ENCODE data around the gene INPP5B. TPM values are rescaled to one million over a fixed set of nuclear protein-coding genes. Genes with fewer than 3 reads are reported as not detected.

Gene INPP5B
- total RNA-seq, 5 donors from 2014 or later (not counting 1 experiment from before 2014, with no cell fraction given), result 27.9 to 35.8 (median 30.9) TPM

DNA sequence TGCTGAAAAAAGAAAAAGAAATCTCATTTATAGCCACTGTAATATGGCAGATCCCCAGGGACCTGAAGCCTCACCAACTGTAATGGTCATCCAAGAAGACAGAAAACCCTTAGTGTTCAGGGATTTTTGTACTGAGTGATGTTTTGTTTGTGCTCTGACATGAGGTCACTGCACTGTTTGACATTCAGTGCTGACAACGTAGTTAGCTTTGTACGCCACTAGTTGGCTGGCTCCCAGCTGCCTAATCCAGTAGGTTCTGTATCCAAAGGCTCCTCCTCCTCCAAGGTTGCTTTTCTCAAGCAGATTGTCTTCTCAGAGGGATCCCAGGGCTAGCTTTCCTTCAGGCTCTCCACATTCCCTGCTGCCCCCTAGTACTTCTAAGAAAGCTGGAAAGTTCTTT, 129.4 kb downstream of the INPP5B start:
- Mint-ChIP-seq H3K9me3 (no peaks in the 10 kb centered on the region), H3K36me3 (peaks cover 46% of the 10 kb centered on the region), H3K27ac (no peak overlapping the region), H3K4me3 (no peak overlapping the region), H3K27me3 (no peaks in the 10 kb centered on the region), H3K4me1 (peaks cover 0 to 3% (median 0%) of the 10 kb centered on the region in 3 donors)
- no peak for ATAC-seq (replicated peaks in 1 of 4)
- Histone ChIP-seq H3K27me3 (replicated peaks in 1 of 2; ENCODE audit: control insufficient read depth in 2 of 2, extremely low read depth in 1 of 2, insufficient read depth in 2 of 2, low read length in 1 of 2) (no peaks in the 10 kb centered on the region), H3K36me3 (ENCODE audit: control insufficient read depth in 2 of 2, extremely low read depth in 1 of 2, insufficient read depth in 1 of 2, low read length in 1 of 2) (peaks cover 18 to 59% of the 10 kb centered on the region in 2 donors), H3K27ac (ENCODE audit: low read length) (no peak overlapping the region), H3K4me1 (ENCODE audit: control insufficient read depth in 1 of 2, extremely low read depth in 1 of 2, insufficient read depth in 2 of 2, low read length in 2 of 2) (no peaks in the 10 kb centered on the region), H3K4me3 (ENCODE audit: control insufficient read depth in 1 of 2, extremely low read depth in 1 of 2, low read length in 1 of 2) (no peak overlapping the region), H3K9me3 (no peaks in the 10 kb centered on the region)
- WGBS (ENCODE audit: insufficient coverage), result 93% methylated on average over 2 of the region's 2 CpGs
- ChIA-PET CTCF (no interaction called here), POLR2A (no interaction called here)
- no peak for DNase-seq

DNA sequence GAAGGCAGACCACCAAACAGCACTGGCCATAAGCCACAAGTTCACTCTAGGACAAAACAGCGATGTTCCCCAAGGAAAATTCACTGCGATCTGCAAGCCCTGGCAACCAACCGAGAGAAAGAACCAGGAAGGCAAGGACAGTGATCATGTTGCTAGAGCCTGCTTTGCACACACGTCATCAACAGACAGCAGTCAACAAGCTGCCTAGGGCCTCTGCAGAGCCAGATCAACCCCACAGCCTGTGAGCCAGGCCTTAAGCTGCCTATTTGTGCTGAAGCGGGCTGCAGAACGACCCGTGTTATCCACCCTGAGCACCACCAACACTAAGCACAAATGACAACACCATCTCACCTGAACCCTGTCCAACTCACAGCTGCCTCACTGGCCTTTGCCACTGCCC, 132.6 kb downstream of the INPP5B start:
- Histone ChIP-seq H3K4me1 (ENCODE audit: control insufficient read depth in 1 of 2, extremely low read depth in 1 of 2, insufficient read depth in 2 of 2, low read length in 2 of 2) (peaks cover 0 to 4% of the 10 kb centered on the region in 2 experiments), H3K27me3 (replicated peaks in 1 of 2; ENCODE audit: control insufficient read depth in 2 of 2, extremely low read depth in 1 of 2, insufficient read depth in 2 of 2, low read length in 1 of 2) (no peaks in the 10 kb centered on the region), H3K36me3 (ENCODE audit: control insufficient read depth in 2 of 2, extremely low read depth in 1 of 2, insufficient read depth in 1 of 2, low read length in 1 of 2) (peaks cover 10 to 40% of the 10 kb centered on the region in 2 donors), H3K9me3 (no peaks in the 10 kb centered on the region), H3K4me3 (ENCODE audit: control insufficient read depth in 1 of 2, extremely low read depth in 1 of 2, low read length in 1 of 2) (no peak overlapping the region), H3K27ac (ENCODE audit: low read length) (no peak overlapping the region)
- ChIA-PET POLR2A (interaction anchor here (0.6 kb wide), 2 partner anchors 9 to 10 kb away, joined by 3 read pairs; no protein-coding TSS in a partner anchor), CTCF (interaction anchor here in 1 of 2 donors (0.6 kb wide), 1 partner anchor 44 kb away, joined by 4 read pairs; the partner anchor contains the start of gene MTF1)
- Mint-ChIP-seq H3K4me1 (peaks cover 9 to 15% (median 13%) of the 10 kb centered on the region in 3 donors), H3K4me3 (no peak overlapping the region), H3K36me3 (peaks cover 24% of the 10 kb centered on the region), H3K27me3 (no peaks in the 10 kb centered on the region), H3K9me3 (no peaks in the 10 kb centered on the region), H3K27ac (no peak overlapping the region)
- DNase-seq (no peak), ATAC-seq (replicated peaks in 1 of 4) (no peak)
- 98% methylated on average over 7 of the region's 7 CpGs for WGBS (ENCODE audit: insufficient coverage)

DNA sequence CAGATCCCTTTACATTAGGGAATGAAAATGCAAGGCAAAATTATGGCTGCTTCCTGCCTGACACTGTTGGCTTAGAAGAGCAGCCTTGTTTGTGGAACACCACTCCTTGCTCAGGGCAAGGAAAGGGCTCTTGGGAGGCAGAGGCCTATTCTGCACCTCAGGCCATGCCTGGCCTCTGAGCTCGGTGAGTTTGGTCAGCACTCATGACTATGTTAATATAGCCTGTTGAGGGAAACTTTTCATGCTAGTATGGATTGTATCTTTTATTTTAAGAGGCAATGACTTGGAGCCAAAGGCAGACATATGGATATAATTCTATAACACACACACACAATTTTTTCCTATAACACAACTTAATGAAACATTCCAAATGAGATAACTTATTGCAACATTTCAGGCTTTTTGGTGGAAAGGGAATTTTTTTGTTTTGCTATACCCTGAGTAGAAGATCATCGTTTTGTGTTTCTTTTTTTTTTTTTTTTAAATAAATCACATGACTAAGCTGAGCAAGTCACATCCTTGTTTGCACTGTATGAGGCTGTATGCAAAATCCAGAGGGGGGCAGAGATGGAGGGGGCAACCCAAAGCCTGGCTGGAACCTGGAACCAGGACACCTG, 133.2 kb downstream of the INPP5B start:
- ATAC-seq (replicated peaks in 1 of 4) (no peak), DNase-seq (no peak)
- Histone ChIP-seq H3K27ac (ENCODE audit: low read length) (no peak overlapping the region), H3K9me3 (no peaks in the 10 kb centered on the region), H3K4me3 (ENCODE audit: control insufficient read depth in 1 of 2, extremely low read depth in 1 of 2, low read length in 1 of 2) (no peak overlapping the region), H3K36me3 (ENCODE audit: control insufficient read depth in 2 of 2, extremely low read depth in 1 of 2, insufficient read depth in 1 of 2, low read length in 1 of 2) (peaks cover 5 to 38% of the 10 kb centered on the region in 2 donors), H3K4me1 (ENCODE audit: control insufficient read depth in 1 of 2, extremely low read depth in 1 of 2, insufficient read depth in 2 of 2, low read length in 2 of 2) (peaks cover 0 to 10% of the 10 kb centered on the region in 2 experiments), H3K27me3 (replicated peaks in 1 of 2; ENCODE audit: control insufficient read depth in 2 of 2, extremely low read depth in 1 of 2, insufficient read depth in 2 of 2, low read length in 1 of 2) (no peaks in the 10 kb centered on the region)
- Mint-ChIP-seq H3K4me3 (no peak overlapping the region), H3K4me1 (peaks cover 15 to 21% (median 20%) of the 10 kb centered on the region in 3 donors), H3K36me3 (peaks cover 24% of the 10 kb centered on the region), H3K27me3 (no peaks in the 10 kb centered on the region), H3K9me3 (no peaks in the 10 kb centered on the region), H3K27ac (no peak overlapping the region)
- CTCF ChIA-PET, result interaction anchor here in 1 of 2 donors (0.6 kb wide), 1 partner anchor 45 kb away, joined by 4 read pairs; the partner anchor contains the start of gene MTF1
- no CpG with 5 or more reads among the region's 2 CpGs for WGBS (ENCODE audit: insufficient coverage)
- POLR2A ChIA-PET, result interaction anchor here in 1 of 2 donors (0.6 kb wide), 1 partner anchor 9 kb away, joined by 3 read pairs; no protein-coding TSS in a partner anchor

DNA sequence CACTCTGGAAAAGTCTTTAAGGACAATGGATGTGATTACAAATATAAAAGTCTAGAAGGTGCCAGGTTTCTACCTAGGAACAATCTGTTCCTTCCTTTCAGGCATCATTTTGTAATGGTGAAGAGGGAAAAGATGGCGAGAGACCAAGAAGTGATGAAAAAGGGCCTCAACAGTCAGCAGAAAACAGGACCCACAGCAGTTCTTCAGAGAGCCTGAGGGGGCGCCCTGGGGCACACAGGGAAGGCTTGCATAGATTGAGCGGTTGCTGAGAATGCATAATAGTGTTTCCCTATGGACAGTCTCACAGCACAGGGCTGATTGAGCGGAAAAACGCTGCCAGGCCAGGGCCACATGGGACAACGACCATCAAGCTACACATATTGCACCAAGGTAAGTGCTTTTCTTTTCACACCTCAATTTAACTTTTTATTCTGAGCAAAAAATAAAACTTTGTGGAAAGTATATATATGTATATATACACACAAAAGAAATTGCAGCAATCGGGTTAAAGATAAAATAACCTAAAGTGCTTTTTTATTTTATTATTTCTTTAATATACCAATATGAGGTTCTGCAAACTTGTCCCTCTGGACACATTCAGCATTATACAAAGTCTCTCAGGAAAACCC, 135.7 kb downstream of the INPP5B start:
- H3K4me3 ChIP-seq (ENCODE audit: control insufficient read depth in 1 of 2, extremely low read depth in 1 of 2, low read length in 1 of 2), result no peak overlapping the region
- Mint-ChIP-seq H3K4me3 (peak overlapping the region in 1 of 3 donors; percentile 9), H3K27me3 (no peaks in the 10 kb centered on the region), H3K27ac (peak overlapping the region; percentile 16 to 58), H3K4me1 (peaks cover 28 to 34% (median 31%) of the 10 kb centered on the region in 3 donors), H3K9me3 (no peaks in the 10 kb centered on the region), H3K36me3 (peaks cover 18% of the 10 kb centered on the region)
- ChIA-PET POLR2A (no interaction called here), CTCF (interaction anchor here in 1 of 2 donors (0.6 kb wide), 1 partner anchor 37 kb away, joined by 3 read pairs; no protein-coding TSS in a partner anchor)
- no peaks in the 10 kb centered on the region for H3K27me3 ChIP-seq (replicated peaks in 1 of 2; ENCODE audit: control insufficient read depth in 2 of 2, extremely low read depth in 1 of 2, insufficient read depth in 2 of 2, low read length in 1 of 2)
- ATAC-seq (replicated peaks in 1 of 4) (peak in 2 of 4 experiments; percentile 17 to 18), DNase-seq (peak; percentile 16 to 79 (median 46))
- 0% methylated on average over 1 of the region's 7 CpGs for WGBS (ENCODE audit: insufficient coverage)
- no peak overlapping the region for H3K27ac ChIP-seq (ENCODE audit: low read length)
- H3K4me1 ChIP-seq (ENCODE audit: control insufficient read depth in 1 of 2, extremely low read depth in 1 of 2, insufficient read depth in 2 of 2, low read length in 2 of 2), result peaks cover 3 to 26% of the 10 kb centered on the region in 2 experiments
- H3K36me3 ChIP-seq (ENCODE audit: control insufficient read depth in 2 of 2, extremely low read depth in 1 of 2, insufficient read depth in 1 of 2, low read length in 1 of 2), result peaks cover 5 to 31% of the 10 kb centered on the region in 2 donors
- no peaks in the 10 kb centered on the region for H3K9me3 ChIP-seq

Other genes with a start within 250 kb of the INPP5B start
- gene EPHA10, start 181.9 kb downstream of the INPP5B start, total RNA-seq, result 1 to 10 TPM in 1 of 5 donors, under 1 TPM in 2, not detected in 2; 0.35 to 1.4 (median 0.72) TPM
- 1 to 10 TPM; 1.0 to 4.4 (median 2.8) TPM for gene MANEAL, start 153.2 kb downstream of the INPP5B start, total RNA-seq
- gene C1orf122, start 139.3 kb downstream of the INPP5B start, total RNA-seq, result 10 to 100 TPM; 13.1 to 24.9 (median 15.8) TPM
- 10 to 100 TPM; 16.0 to 28.2 (median 18.4) TPM for gene YRDC, start 138.8 kb downstream of the INPP5B start, total RNA-seq
- 10 to 100 TPM; 23.6 to 29.9 (median 24.9) TPM for gene MTF1, start 87.5 kb downstream of the INPP5B start, total RNA-seq
- 10 to 100 TPM; 45.2 to 69.9 (median 53.0) TPM for gene SF3A3, start 43.0 kb upstream of the INPP5B start, total RNA-seq
- 10 to 100 TPM in 2 of 5 donors, 1 to 10 TPM in 3; 4.1 to 19.3 (median 8.1) TPM for gene FHL3, start 58.5 kb upstream of the INPP5B start, total RNA-seq
- gene UTP11, start 65.7 kb upstream of the INPP5B start, total RNA-seq, result 10 to 100 TPM in 3 of 5 donors, 1 to 10 TPM in 2; 8.5 to 18.3 (median 15.9) TPM
- under 1 TPM; 0.28 to 0.72 (median 0.64) TPM for gene POU3F1, start 99.7 kb upstream of the INPP5B start, total RNA-seq